Kidney (tissue), 14 donors: ENCODE results near the gene ERBB3. TPM values are rescaled to one million over a fixed set of nuclear protein-coding genes. Genes with fewer than 3 reads are reported as not detected.

ENCODE experiments used
- DNase-seq, 5 donors: peaks; one replicate each; pipeline ENCODE4 v3.0.0-alpha.2; 2013 to 2020
- FAIRE-seq: peaks from 2 replicates; lab custom pipeline; 2012; peaks lifted over from hg19 to GRCh38; lab: Jason Lieb, UNC
- H3K27ac ChIP-seq, 2 donors: one replicate each; pipeline ENCODE4 v1.7.0; 2013; ENCODE audit warnings: low read depth in 2 of 2, low read length in 2 of 2, inconsistent platforms in 1 of 2
- H3K27me3 ChIP-seq: one replicate; pipeline ENCODE4 v1.7.1; 2013; ENCODE audit warnings: low read length, inconsistent platforms; ENCODE audit not compliant: control insufficient read depth, insufficient read depth
- H3K36me3 ChIP-seq, 3 donors: one replicate each; pipeline versions ENCODE4 v1.7.0 to v1.7.1; 2013; ENCODE audit warnings: low read length in 3 of 3, control low read depth in 1 of 3, inconsistent platforms in 1 of 3; ENCODE audit not compliant: insufficient read depth in 3 of 3, control insufficient read depth in 2 of 3
- H3K4me1 ChIP-seq, 3 donors: one replicate each; pipeline versions ENCODE4 v1.7.0 to v1.7.1; 2013; ENCODE audit warnings: low read length in 3 of 3, inconsistent platforms in 1 of 3, low read depth in 1 of 3; ENCODE audit not compliant: control insufficient read depth in 2 of 3, insufficient read depth in 2 of 3
- H3K4me3 ChIP-seq, 3 donors: one replicate each; pipeline versions ENCODE4 v1.7.0 to v1.8.1; 2013; ENCODE audit warnings: low read length in 3 of 3, control low read depth in 1 of 3, inconsistent platforms in 1 of 3
- H3K9ac ChIP-seq, 3 donors: one replicate each; pipeline versions ENCODE4 v1.7.0 to v1.7.1; 2013; ENCODE audit warnings: low read length in 3 of 3, control low read depth in 1 of 3, inconsistent platforms in 1 of 3
- H3K9me3 ChIP-seq, 3 donors: one replicate each; pipeline versions ENCODE4 v1.7.0 to v1.7.1; 2013; ENCODE audit warnings: low read length in 3 of 3, control low read depth in 1 of 3, inconsistent platforms in 1 of 3; ENCODE audit not compliant: control insufficient read depth in 2 of 3, insufficient read depth in 1 of 3
- intact Hi-C: fragments of 100-400 bp; cut with DNase I; formaldehyde crosslinking; loops from one replicate; pipeline ENCODE4 v1.11.1; 2022
- polyA plus RNA-seq: library from polyadenylated mRNA; stranded (reverse); fragments of 350-450 nt; fragmentation: Illumina TruSeq; extraction: RNeasy Lipid Tissue Mini Kit (QIAGEN cat#74804); gene quantifications from one replicate; pipeline ENCODE4 v1.2.3, GENCODE V29; 2014; ENCODE audit warnings: low read depth, low replicate concordance; ENCODE audit not compliant: insufficient read depth
- total RNA-seq: library from RNA; stranded (reverse); fragmentation: NEBNext Ultra II Directional; extraction: Animal tissue kit (Norgen Biotek cat#: 25700); gene quantifications from one replicate; pipeline ENCODE4 v1.2.1, GENCODE V29; 2021
- TF ChIP-seq, protein P1 (sequence below): IDR thresholded peaks from 3 replicates; pipeline ENCODE4 v1.5.1; 2012; ENCODE audit warnings: mild to moderate bottlenecking, moderate library complexity, borderline replicate concordance; ENCODE audit not compliant: insufficient read depth; ENCODE audit errors: extremely low read depth
- donor health status: control.
- donor health status: control.
- donor health status: control.
- donor health status: control.
- donor health status: control.
- donor health status: DM: yes; HTN: yes; CAD: no.
- donor health status: Normal renal cell carcinoma (clear cell type).

Gene ERBB3
- total and polyA plus RNA-seq, 2 donors from 2014 or later: 31.5 to 58.1 TPM

GRCh38 chr12:56087220-56087619, 7.3 kb downstream of the ERBB3 start:
- DNase-seq (peak in 1 of 5 donors; percentile 79), FAIRE-seq (no peak)
- TF ChIP-seq, protein P1, sequence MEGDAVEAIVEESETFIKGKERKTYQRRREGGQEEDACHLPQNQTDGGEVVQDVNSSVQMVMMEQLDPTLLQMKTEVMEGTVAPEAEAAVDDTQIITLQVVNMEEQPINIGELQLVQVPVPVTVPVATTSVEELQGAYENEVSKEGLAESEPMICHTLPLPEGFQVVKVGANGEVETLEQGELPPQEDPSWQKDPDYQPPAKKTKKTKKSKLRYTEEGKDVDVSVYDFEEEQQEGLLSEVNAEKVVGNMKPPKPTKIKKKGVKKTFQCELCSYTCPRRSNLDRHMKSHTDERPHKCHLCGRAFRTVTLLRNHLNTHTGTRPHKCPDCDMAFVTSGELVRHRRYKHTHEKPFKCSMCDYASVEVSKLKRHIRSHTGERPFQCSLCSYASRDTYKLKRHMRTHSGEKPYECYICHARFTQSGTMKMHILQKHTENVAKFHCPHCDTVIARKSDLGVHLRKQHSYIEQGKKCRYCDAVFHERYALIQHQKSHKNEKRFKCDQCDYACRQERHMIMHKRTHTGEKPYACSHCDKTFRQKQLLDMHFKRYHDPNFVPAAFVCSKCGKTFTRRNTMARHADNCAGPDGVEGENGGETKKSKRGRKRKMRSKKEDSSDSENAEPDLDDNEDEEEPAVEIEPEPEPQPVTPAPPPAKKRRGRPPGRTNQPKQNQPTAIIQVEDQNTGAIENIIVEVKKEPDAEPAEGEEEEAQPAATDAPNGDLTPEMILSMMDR: no peak
- no peaks in the 10 kb centered on the region for H3K27me3 ChIP-seq
- H3K9ac ChIP-seq: no peak overlapping the region
- H3K4me1 ChIP-seq: peaks cover 0 to 10% (median 9%) of the 10 kb centered on the region in 3 donors
- H3K27ac ChIP-seq: peak overlapping the region; percentile 23 to 62
- H3K9me3 ChIP-seq: no peaks in the 10 kb centered on the region
- H3K4me3 ChIP-seq: no peak overlapping the region
- intact Hi-C loops: no loop called here
- H3K36me3 ChIP-seq: peaks cover 0 to 36% (median 19%) of the 10 kb centered on the region in 3 donors

DNA sequence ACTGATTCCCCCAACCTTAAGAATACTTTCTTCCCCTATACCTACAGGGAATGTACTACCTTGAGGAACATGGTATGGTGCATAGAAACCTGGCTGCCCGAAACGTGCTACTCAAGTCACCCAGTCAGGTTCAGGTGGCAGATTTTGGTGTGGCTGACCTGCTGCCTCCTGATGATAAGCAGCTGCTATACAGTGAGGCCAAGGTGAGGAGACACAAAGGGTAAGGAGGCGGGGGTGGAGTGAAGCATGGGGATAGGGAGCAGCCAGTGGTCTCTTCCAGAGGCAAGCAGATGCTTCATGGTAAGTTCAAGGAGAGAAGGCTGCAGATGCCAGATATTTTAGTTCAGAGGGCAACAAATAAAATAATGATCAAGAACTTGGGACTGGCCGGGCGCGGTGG, 17.8 kb downstream of the ERBB3 start:
- FAIRE-seq (no peak), DNase-seq (no peak)
- TF ChIP-seq, protein P1: no peak
- H3K27me3 ChIP-seq: no peaks in the 10 kb centered on the region
- H3K27ac ChIP-seq: no peak overlapping the region
- peaks cover 0 to 69% (median 42%) of the 10 kb centered on the region in 3 donors for H3K36me3 ChIP-seq
- no peaks in the 10 kb centered on the region for H3K9me3 ChIP-seq
- no peak overlapping the region for H3K4me3 ChIP-seq
- intact Hi-C loops: no loop called here
- no peaks in the 10 kb centered on the region for H3K4me1 ChIP-seq
- no peak overlapping the region for H3K9ac ChIP-seq

DNA sequence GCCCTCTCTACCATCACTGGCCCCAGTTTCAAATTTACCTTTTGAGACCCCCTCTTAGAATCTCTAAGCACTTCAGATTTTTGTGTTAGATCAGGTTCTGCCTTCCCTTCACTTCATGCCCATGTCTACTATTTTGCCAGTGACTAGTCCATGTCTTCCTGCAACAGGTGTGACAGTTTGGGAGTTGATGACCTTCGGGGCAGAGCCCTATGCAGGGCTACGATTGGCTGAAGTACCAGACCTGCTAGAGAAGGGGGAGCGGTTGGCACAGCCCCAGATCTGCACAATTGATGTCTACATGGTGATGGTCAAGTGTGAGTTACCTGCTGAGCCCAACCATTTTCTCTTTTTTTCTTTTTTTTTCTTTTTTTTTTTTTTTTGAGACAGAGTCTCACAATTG, 18.6 kb downstream of the ERBB3 start:
- intact Hi-C loops: no loop called here
- Histone ChIP-seq H3K9me3 (no peaks in the 10 kb centered on the region), H3K27me3 (no peaks in the 10 kb centered on the region), H3K4me1 (no peaks in the 10 kb centered on the region), H3K4me3 (no peak overlapping the region), H3K9ac (no peak overlapping the region), H3K36me3 (peaks cover 0 to 60% (median 39%) of the 10 kb centered on the region in 3 donors), H3K27ac (no peak overlapping the region)
- TF ChIP-seq, protein P1: no peak
- DNase-seq: no peak
- no peak for FAIRE-seq

DNA sequence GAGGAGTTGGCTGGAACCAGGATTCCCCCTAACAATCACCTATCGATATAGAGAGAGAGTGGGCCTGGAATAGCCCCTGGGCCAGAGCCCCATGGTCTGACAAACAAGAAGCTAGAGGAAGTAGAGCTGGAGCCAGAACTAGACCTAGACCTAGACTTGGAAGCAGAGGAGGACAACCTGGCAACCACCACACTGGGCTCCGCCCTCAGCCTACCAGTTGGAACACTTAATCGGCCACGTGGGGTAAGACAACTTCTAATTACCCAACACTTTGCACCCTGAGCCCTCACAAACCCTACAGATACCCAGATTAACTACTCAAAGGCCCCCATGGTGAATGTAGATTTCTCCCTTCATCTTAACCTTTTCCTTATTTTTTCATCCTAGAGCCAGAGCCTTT, 19.8 kb downstream of the ERBB3 start:
- Histone ChIP-seq H3K27me3 (no peaks in the 10 kb centered on the region), H3K9me3 (no peaks in the 10 kb centered on the region), H3K27ac (no peak overlapping the region), H3K9ac (no peak overlapping the region), H3K4me3 (no peak overlapping the region), H3K36me3 (peaks cover 0 to 51% (median 35%) of the 10 kb centered on the region in 3 donors), H3K4me1 (peaks cover 0 to 2% (median 0%) of the 10 kb centered on the region in 3 donors)
- TF ChIP-seq, protein P1: no peak
- intact Hi-C loops: no loop called here
- DNase-seq (no peak), FAIRE-seq (no peak)
